ENCODE results near the gene SEPTIN1.
"Not testable (repeated sequence)": the region's sequence is repeated elsewhere in the genome, so short reads cannot be mapped to it uniquely, and the experiment has no call there.

The SEPTIN1 gene

DNA sequence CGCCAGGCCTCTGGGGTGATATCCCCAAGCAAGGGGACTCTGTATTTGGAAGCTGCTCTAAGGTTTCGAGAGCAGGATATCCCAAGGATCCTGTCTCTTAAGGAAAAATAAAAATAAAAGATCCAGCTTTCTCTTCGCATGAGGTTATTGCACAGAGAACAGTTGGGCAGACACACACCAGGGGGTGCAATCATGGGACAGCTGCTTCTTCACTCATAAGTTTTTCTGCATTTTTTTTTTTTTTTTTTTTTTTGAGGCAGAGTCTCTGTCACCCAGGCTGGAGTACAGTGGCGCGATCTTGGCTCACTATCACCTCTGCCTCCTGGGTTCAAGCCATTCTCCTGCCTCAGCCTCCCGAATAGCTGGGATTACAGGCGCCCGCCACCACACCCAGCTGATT, 40.4 kb downstream of the SEPTIN1 start:
- peak; percentile 48 for DNase-seq (ENCODE audit: low spot score)

DNA sequence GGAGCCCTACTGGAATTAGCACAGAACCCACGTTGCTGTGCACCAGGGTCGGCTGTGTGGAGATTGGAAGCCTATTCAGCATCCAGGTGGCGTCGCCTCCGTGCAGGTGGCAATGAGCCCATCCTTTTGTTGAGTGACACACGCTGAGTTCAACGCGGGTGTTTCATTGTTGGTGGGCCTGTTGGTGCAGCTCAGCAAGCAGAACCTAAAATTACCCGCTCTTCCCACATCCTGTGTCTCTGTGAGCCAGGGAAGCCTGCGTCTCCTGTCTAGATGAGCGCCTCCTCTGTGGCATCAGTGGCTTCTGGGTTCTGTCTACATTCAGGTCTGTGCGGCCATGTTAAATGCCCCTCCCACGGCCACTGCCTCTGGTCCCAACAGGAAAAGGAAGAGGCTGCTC, 41.7 kb downstream of the SEPTIN1 start:
- no peak for DNase-seq (ENCODE audit: low spot score)

DNA sequence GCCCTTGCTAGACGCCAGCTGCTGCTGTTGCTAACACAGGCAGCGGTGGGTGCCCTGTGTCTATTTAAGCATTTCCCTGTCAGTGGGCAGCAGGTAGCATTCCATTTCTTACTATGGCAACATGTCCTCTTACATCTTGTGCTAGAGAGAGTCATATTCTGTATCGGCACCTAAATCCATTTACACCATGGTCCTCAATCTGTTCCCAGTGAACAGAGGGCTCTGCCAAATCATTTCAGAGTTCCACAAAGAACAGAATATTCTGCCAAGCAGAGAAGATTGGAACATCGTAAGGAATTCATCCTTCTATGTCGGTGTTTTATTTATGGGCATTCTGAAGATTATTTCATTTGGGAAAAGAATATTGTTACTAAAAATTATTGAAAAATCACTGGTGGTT, 43.6 kb downstream of the SEPTIN1 start:
- DNase-seq (ENCODE audit: low spot score) = not testable (repeated sequence)

DNA sequence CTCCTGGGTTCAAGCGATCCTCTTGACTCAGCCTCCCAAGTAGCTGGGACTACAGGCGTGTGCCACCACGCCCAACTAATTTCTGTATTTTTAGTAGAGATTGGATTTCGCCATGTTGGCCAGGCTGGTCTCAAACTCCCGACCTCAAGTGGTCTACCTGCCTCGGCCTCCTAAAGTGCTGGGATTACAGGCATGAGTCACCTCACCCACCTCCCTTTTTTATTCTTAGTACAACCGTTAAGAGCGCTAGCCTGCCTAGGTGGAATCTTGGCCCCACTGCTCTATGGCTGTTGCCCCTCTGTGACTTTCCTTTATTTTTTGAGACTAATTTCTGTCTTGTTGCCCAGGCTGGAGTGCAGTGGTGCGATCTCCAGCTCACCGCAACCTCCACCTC, 44.4 kb downstream of the SEPTIN1 start:
- not testable (repeated sequence) for DNase-seq (ENCODE audit: low spot score)

DNA sequence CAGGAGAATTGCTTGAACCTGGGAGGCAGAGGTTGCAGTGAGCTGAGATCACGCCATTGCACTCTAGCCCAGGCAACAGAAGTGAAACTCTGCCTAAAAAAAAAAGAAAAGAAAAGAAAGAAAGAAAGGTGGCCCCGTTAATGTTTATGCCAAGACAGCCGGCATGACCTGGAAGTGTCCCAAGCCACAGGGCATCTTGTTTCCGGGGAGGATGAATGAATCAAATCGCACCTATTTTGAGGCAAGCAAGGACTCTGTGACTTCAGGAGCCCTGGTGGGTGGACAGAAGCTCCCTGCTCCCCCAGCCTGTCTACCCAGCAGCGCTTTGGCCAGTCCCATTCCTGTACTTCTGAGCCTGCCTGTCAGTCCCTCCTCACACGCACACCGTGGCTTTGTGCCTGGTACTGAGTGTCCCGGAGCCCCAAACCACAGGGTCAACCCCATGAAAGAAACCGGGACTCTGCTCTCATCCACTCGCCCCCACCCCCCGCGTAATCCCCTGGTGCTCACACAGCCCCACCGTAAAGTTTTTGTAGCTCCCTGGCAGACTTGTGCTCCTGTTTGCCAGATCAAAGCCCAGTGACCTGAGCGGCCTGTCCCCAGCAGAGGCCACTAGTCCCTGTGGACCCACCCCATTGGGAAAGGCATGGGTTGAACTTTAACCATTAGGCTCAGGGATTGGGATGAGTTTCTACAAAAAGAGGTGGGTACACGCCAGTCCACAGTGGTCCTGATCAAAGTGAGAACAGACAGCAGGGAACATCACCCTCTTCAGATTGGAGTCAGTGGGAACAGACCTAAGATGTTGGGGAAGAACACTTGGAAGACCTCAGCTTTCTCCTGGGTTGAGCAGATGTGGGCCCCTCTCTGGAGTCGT, 46.5 kb downstream of the SEPTIN1 start:
- no peak for DNase-seq (ENCODE audit: low spot score)

DNA sequence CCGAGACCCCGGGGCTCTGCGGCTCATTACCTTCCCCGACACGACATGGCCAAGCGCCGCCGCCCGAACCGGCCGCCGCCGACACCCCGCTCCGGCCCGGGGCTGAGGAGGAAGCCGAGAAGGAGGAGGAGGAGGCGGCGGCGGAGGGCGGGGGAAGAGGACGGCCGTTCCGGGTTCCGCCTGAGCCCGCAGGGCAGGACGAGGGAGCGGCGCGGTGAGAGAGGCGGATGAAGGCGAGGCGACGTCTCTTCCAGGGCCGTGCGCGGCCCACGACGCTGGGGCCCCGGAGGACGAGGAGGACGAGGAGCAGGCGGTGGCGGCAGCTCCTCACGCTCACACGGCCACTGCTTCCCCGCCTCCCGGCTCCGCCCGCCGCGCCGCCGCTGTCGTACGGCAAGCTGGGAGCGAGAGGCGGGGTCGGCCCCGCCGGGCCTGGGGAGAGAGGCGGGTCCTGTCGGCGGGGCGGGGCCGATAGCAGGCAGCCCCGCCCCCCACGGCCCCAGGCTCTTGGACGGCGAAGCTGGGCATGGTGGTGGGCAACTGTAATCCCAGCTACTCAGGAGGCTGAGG, 47.2 kb downstream of the SEPTIN1 start:
- DNase-seq (ENCODE audit: low spot score) = peak; percentile 82

DNA sequence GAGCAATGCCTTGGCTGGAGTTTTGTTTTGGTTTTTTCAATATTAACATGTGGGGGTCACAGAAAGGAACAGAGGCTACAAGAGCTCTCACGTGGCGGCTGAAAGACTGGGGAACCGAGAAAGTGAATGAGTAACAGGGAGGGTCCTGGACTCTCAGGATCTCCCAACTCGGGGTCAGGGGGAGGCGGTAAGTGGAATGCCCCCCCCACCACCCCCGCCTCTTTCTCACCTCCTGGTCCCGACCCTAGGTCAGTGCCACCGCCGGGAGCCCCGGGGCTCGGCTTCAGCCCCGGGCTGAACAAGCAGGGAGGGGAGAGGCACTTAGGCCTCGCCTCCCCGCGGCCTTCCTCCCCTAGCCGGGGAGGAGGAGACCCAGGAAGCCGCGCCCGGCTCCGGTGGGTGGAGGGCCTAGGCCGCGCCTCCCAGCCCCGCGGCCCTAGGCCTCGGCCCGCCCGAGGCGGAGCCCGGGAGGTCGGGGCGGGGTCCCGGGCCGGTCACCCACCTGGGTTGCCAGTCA, 47.8 kb downstream of the SEPTIN1 start:
- peak; percentile 92 for DNase-seq (ENCODE audit: low spot score)
